ENCODE measurements around the gene CDK2AP2.

The CDK2AP2 gene

GRCh38 chr11:67499808-67500483 lies 8.0 kb downstream of the CDK2AP2 start:
- no peak for TF ChIP-seq MAX (IDR thresholded peaks at IDR 0.05; ENCODE audit: low read depth, low read length)
- no peak for TF ChIP-seq MYC (IDR thresholded peaks at IDR 0.05; ENCODE audit: low read depth, low read length)
- no peak for TF ChIP-seq POLR2A (IDR thresholded peaks at IDR 0.05; ENCODE audit: extremely low read depth, insufficient read length)
- TF ChIP-seq CTCF (IDR thresholded peaks at IDR 0.05; ENCODE audit: low read depth, low read length): no peak
- DNase-seq (ENCODE audit: low read depth): no peak
- H3K4me3 ChIP-seq (ENCODE audit: low read depth, low read length): no peak overlapping the region

DNA sequence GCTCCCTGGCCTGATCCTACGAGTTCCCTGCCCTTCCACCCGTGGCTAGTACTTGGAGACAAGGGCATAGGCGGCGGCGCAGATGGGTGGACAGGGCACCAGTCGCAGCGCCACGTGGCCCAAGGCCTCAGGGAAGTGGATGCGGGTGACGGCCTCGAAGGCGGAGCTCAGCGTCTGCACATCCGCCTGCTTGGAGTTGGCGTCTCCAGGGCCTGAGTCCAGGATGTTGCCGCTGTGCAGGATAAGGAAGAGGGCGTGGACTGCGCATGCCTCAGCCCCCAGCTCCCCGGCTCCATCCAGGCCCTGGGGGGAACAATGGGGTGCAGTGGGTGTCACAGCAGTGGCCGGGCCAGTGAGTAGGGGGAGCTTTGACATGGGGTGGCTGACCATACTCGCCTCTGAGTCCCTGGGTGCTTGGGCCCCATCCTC lies 9.4 kb downstream of the CDK2AP2 start:
- no peak for DNase-seq (ENCODE audit: low read depth)
- no peak overlapping the region for H3K4me3 ChIP-seq (ENCODE audit: low read depth, low read length)
- no peak for TF ChIP-seq MYC (IDR thresholded peaks at IDR 0.05; ENCODE audit: low read depth, low read length)
- TF ChIP-seq MAX (IDR thresholded peaks at IDR 0.05; ENCODE audit: low read depth, low read length): no peak
- TF ChIP-seq CTCF (IDR thresholded peaks at IDR 0.05; ENCODE audit: low read depth, low read length): no peak
- TF ChIP-seq POLR2A (IDR thresholded peaks at IDR 0.05; ENCODE audit: extremely low read depth, insufficient read length): no peak

DNA sequence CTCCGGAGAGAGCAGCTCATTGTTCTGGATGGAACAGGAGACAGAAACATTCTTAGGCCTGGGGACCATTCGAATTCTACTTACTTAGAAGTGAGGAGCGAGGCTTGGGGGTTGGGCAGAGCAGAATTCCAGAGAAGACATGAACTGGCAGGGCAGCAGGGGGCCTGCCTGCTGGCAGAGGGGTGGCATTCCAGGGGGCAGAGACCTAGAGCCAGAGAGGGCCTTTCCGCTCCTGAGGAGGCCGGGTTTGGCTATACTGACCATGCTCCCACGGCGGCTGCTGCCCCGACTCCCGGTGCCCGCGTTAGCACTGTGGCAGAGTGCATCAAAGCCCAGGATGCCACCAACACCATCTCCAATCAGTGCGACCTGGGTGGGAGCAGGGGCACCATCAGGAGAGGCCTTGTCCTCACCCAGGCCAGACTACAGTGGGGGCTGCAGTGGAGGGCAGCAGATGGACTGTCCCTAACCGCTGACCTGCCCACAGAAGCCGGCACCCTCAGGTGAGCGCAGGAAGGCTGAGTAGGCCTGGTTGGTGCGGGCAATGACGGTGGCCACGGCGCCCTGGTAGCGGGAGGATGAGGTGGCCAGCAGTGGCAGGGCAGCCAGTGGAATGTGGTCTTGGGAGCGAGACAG lies 10.2 kb downstream of the CDK2AP2 start:
- H3K4me3 ChIP-seq (ENCODE audit: low read depth, low read length): no peak overlapping the region
- no peak for DNase-seq (ENCODE audit: low read depth)
- TF ChIP-seq POLR2A (IDR thresholded peaks at IDR 0.05; ENCODE audit: extremely low read depth, insufficient read length): no peak
- TF ChIP-seq CTCF (IDR thresholded peaks at IDR 0.05; ENCODE audit: low read depth, low read length): no peak
- TF ChIP-seq MAX (IDR thresholded peaks at IDR 0.05; ENCODE audit: low read depth, low read length): no peak
- TF ChIP-seq MYC (IDR thresholded peaks at IDR 0.05; ENCODE audit: low read depth, low read length): no peak

DNA sequence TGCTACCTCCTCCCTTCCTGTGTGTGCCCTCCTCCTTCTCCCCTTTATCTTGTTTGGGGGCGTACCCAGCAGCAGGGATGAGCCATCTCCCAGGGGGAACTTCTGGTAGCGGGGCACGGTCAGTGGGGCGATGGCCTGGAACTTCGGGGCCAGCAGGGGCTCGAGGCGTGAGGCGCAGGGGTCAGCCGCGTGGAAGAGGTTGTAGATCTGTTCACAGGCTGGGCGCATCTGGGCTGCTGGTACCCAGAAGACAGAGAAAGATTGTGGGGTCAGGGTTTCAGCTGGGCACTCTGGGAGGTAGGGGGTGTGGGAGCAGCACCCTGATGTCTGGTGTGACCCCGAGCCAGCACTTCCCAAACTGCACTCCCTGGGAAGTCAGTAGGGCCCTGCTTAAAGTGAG lies 11.8 kb downstream of the CDK2AP2 start:
- no peak for DNase-seq (ENCODE audit: low read depth)
- no peak overlapping the region for H3K4me3 ChIP-seq (ENCODE audit: low read depth, low read length)
- TF ChIP-seq MAX (IDR thresholded peaks at IDR 0.05; ENCODE audit: low read depth, low read length) (no peak), MYC (IDR thresholded peaks at IDR 0.05; ENCODE audit: low read depth, low read length) (no peak), POLR2A (IDR thresholded peaks at IDR 0.05; ENCODE audit: extremely low read depth, insufficient read length) (no peak), CTCF (IDR thresholded peaks at IDR 0.05; ENCODE audit: low read depth, low read length) (no peak)

- no peak overlapping the region for H3K4me3 ChIP-seq (ENCODE audit: low read depth, low read length)
- no peak for DNase-seq (ENCODE audit: low read depth)
- TF ChIP-seq POLR2A (IDR thresholded peaks at IDR 0.05; ENCODE audit: extremely low read depth, insufficient read length) (no peak), CTCF (IDR thresholded peaks at IDR 0.05; ENCODE audit: low read depth, low read length) (no peak), MYC (IDR thresholded peaks at IDR 0.05; ENCODE audit: low read depth, low read length) (no peak), MAX (IDR thresholded peaks at IDR 0.05; ENCODE audit: low read depth, low read length) (no peak)
Measured at GRCh38 chr11:67495234-67496005, 12.5 kb downstream of the CDK2AP2 start.
